Astrocyte (in vitro differentiated cells and primary cell): ENCODE data around the gene TINAG. TPM values are rescaled to one million over a fixed set of nuclear protein-coding genes. Genes with fewer than 3 reads are reported as not detected.

Experiments
- DNase-seq: peaks from one replicate; pipeline ENCODE4 v3.0.0-alpha.2; 2010; ENCODE audit warnings: low read depth
- FAIRE-seq: peaks from 2 replicates; lab custom pipeline; 2011; peaks lifted over from hg19 to GRCh38; lab: Jason Lieb, UNC
- H2AFZ ChIP-seq: 2 replicates; pipeline ENCODE4 v1.6.0; 2012; ENCODE audit warnings: low read depth, low read length, inconsistent platforms
- H3K27ac ChIP-seq: 2 replicates; pipeline ENCODE4 v1.5.1; 2011; ENCODE audit warnings: low read depth, low read length, inconsistent platforms
- H3K27me3 ChIP-seq: 2 replicates; pipeline ENCODE4 v1.6.0; 2011; ENCODE audit warnings: low read length, inconsistent platforms; ENCODE audit not compliant: insufficient read depth
- H3K36me3 ChIP-seq: 2 replicates; pipeline ENCODE4 v1.5.1; 2011; ENCODE audit warnings: low read length, inconsistent platforms; ENCODE audit not compliant: insufficient read depth
- H3K4me1 ChIP-seq: 2 replicates; pipeline ENCODE4 v1.5.1; 2011; ENCODE audit warnings: low read length, inconsistent platforms; ENCODE audit not compliant: insufficient read depth
- H3K4me2 ChIP-seq: 2 replicates; pipeline ENCODE4 v1.6.0; 2012; ENCODE audit warnings: low read length, inconsistent platforms
- H3K4me3 ChIP-seq: 2 replicates; pipeline ENCODE4 v1.5.1; 2011; ENCODE audit warnings: low read depth, mild to moderate bottlenecking, low read length, inconsistent platforms; ENCODE audit not compliant: insufficient read depth
- H3K79me2 ChIP-seq: 2 replicates; pipeline ENCODE4 v1.6.0; 2012; ENCODE audit warnings: mild to moderate bottlenecking, low read length, inconsistent platforms; ENCODE audit not compliant: insufficient read depth
- H3K9ac ChIP-seq: 2 replicates; pipeline ENCODE4 v1.6.0; 2012; ENCODE audit warnings: mild to moderate bottlenecking, low read length, inconsistent platforms
- H3K9me3 ChIP-seq: 2 replicates; pipeline ENCODE4 v1.5.1; 2012; ENCODE audit warnings: low read depth, mild to moderate bottlenecking, low read length, inconsistent platforms; ENCODE audit not compliant: insufficient read depth
- H4K20me1 ChIP-seq: 2 replicates; pipeline ENCODE4 v1.6.0; 2012; ENCODE audit warnings: low read length, inconsistent platforms; ENCODE audit not compliant: insufficient read depth
- H3K27ac Mint-ChIP-seq: one replicate; pipeline ENCODE4 v1.8.0; 2021; ENCODE audit warnings: mild to moderate bottlenecking, mixed read lengths; ENCODE audit not compliant: unreplicated experiment
- H3K27me3 Mint-ChIP-seq: one replicate; pipeline ENCODE4 v1.8.0; 2021; ENCODE audit warnings: low read depth, mixed read lengths; ENCODE audit not compliant: unreplicated experiment
- H3K36me3 Mint-ChIP-seq: one replicate; pipeline ENCODE4 v1.8.0; 2021; ENCODE audit warnings: low read depth, mixed read lengths; ENCODE audit not compliant: unreplicated experiment
- H3K4me1 Mint-ChIP-seq: one replicate; pipeline ENCODE4 v1.8.0; 2021; ENCODE audit warnings: low read depth, mixed read lengths; ENCODE audit not compliant: unreplicated experiment
- H3K4me3 Mint-ChIP-seq: one replicate; pipeline ENCODE4 v1.8.0; 2021; ENCODE audit warnings: mild to moderate bottlenecking, moderate library complexity, mixed read lengths; ENCODE audit not compliant: unreplicated experiment
- H3K9me3 Mint-ChIP-seq: one replicate; pipeline ENCODE4 v1.8.0; 2021; ENCODE audit warnings: mild to moderate bottlenecking, mixed read lengths; ENCODE audit not compliant: unreplicated experiment
- EZH2 ChIP-seq: IDR thresholded peaks from 2 replicates; pipeline ENCODE4 v1.6.1; 2012; ENCODE audit warnings: mild to moderate bottlenecking, low read length, inconsistent platforms; ENCODE audit not compliant: insufficient read depth
- total RNA-seq: library from RNA; stranded (reverse); gene quantifications from 2 replicates; pipeline ENCODE4 v1.2.1, GENCODE V29; 2021
- TF ChIP-seq, protein P1 (sequence below): IDR thresholded peaks from 2 replicates; pipeline ENCODE4 v1.5.1; 2011; ENCODE audit warnings: low read depth, mild to moderate bottlenecking, inconsistent platforms, low read length, moderate library complexity; ENCODE audit not compliant: insufficient read depth

Gene TINAG
- total RNA-seq, 1 donor from 2014 or later = not detected

DNA sequence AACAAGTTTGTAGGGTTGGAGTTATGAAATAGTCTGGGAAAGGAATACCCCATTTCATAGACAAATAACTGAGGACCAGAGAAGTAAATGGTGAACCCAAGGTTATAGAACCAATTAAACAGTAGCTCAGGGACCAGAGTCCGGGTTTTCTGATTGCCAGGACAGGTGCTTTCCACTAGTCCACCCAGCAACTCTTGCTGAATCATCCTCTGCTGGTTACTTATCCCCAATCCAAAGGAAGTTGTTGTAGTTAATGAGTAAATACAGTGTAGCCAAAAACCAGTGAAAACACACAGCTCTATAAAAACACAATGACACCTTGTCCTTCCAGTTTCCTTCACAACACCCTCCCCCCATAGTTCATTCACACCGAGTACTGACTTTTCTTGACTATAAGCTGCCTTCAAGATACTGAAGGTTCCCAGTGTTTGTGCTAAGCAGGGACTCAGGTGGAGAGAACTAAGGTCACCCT lies 766 bp upstream of the TINAG start:
- H3K9me3 ChIP-seq = no peaks in the 10 kb centered on the region
- no peak for TF ChIP-seq EZH2
- TF ChIP-seq, protein P1, sequence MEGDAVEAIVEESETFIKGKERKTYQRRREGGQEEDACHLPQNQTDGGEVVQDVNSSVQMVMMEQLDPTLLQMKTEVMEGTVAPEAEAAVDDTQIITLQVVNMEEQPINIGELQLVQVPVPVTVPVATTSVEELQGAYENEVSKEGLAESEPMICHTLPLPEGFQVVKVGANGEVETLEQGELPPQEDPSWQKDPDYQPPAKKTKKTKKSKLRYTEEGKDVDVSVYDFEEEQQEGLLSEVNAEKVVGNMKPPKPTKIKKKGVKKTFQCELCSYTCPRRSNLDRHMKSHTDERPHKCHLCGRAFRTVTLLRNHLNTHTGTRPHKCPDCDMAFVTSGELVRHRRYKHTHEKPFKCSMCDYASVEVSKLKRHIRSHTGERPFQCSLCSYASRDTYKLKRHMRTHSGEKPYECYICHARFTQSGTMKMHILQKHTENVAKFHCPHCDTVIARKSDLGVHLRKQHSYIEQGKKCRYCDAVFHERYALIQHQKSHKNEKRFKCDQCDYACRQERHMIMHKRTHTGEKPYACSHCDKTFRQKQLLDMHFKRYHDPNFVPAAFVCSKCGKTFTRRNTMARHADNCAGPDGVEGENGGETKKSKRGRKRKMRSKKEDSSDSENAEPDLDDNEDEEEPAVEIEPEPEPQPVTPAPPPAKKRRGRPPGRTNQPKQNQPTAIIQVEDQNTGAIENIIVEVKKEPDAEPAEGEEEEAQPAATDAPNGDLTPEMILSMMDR = no peak
- H4K20me1 ChIP-seq = no peaks in the 10 kb centered on the region
- no peak overlapping the region for H3K4me2 ChIP-seq
- Mint-ChIP-seq H3K27ac (no peak overlapping the region), H3K4me1 (no peaks in the 10 kb centered on the region), H3K9me3 (no peaks in the 10 kb centered on the region), H3K36me3 (no peaks in the 10 kb centered on the region), H3K27me3 (no peaks in the 10 kb centered on the region), H3K4me3 (no peak overlapping the region)
- H3K79me2 ChIP-seq = no peaks in the 10 kb centered on the region
- no peak overlapping the region for H2AFZ ChIP-seq
- H3K27ac ChIP-seq = no peak overlapping the region
- H3K9ac ChIP-seq = no peak overlapping the region
- H3K4me3 ChIP-seq = no peak overlapping the region
- DNase-seq (no peak), FAIRE-seq (no peak)
- H3K4me1 ChIP-seq = no peaks in the 10 kb centered on the region
- H3K27me3 ChIP-seq = no peaks in the 10 kb centered on the region
- no peaks in the 10 kb centered on the region for H3K36me3 ChIP-seq

DNA sequence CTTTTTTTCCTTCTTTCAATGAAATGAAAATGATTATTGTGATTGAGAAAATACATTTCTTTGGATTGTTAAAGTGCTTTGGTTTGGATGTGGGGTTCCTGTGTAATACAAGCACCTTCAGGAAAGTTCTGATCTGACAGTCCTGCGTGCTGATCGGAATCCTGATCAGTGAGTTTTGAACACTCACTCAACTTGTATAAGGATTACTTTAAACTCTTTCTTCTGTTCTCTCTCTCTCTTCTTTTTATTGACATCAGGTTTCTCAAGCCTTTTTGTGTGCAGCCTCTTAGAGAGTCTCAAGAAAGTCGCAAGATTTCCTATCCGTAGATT lies 710 bp downstream of the TINAG start:
- no peak overlapping the region for H3K4me2 ChIP-seq
- DNase-seq = no peak
- no peaks in the 10 kb centered on the region for H3K4me1 Mint-ChIP-seq
- no peaks in the 10 kb centered on the region for H3K36me3 Mint-ChIP-seq
- H3K9ac ChIP-seq = no peak overlapping the region
- no peak overlapping the region for H3K27ac ChIP-seq
- no peaks in the 10 kb centered on the region for H3K36me3 ChIP-seq
- no peaks in the 10 kb centered on the region for H3K27me3 ChIP-seq
- no peaks in the 10 kb centered on the region for H3K9me3 ChIP-seq
- no peaks in the 10 kb centered on the region for H4K20me1 ChIP-seq
- no peak overlapping the region for H3K4me3 Mint-ChIP-seq
- no peaks in the 10 kb centered on the region for H3K79me2 ChIP-seq
- H3K9me3 Mint-ChIP-seq = no peaks in the 10 kb centered on the region
- H3K27ac Mint-ChIP-seq = no peak overlapping the region
- H3K4me3 ChIP-seq = no peak overlapping the region
- no peaks in the 10 kb centered on the region for H3K4me1 ChIP-seq
- no peak for TF ChIP-seq EZH2
- H2AFZ ChIP-seq = no peak overlapping the region
- no peaks in the 10 kb centered on the region for H3K27me3 Mint-ChIP-seq
- FAIRE-seq = no peak

DNA sequence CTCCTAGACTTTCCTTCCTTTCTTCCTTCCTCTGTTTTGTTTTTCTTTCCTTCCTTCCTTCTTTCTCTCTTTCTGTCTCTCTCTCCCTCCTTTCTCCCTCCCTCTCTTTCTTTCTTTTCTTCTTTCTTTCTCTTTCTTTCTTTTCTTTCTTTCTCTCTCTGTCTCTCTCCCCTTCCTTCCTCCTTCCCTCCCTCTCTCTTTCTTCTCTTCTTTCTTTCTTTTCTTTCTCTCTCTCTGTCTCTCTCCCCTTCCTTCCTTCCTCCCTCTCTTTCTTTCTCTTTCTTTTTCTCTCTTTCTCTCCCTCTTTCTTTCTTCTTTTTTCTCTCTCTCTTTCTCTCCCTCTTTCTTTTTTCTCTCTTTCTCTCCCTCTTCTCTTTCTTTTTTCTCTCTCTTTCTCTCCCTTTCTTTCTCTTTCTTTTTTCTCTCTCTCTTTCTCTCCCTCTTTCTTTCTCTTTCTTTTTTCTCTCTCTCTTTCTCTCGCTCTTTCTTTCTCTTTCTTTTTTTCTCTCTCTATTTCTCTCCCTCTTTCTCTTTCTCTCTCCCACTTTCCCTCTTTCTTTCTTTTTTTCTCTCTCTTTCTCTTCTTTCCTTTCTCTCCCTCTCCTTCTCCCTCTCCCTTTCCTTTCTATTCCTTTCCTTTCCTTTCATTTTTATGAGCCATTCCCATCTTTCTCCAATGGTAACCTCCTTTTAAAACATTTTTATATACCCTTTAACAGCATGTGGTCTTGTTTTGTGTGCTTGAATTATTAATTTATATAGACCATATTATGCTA lies 2.3 kb downstream of the TINAG start:
- H3K4me3 ChIP-seq = no peak overlapping the region
- no peaks in the 10 kb centered on the region for H3K36me3 Mint-ChIP-seq
- no peaks in the 10 kb centered on the region for H3K4me1 ChIP-seq
- no peaks in the 10 kb centered on the region for H3K79me2 ChIP-seq
- no peak overlapping the region for H3K27ac Mint-ChIP-seq
- no peak overlapping the region for H3K27ac ChIP-seq
- no peak overlapping the region for H3K9ac ChIP-seq
- no peaks in the 10 kb centered on the region for H4K20me1 ChIP-seq
- no peaks in the 10 kb centered on the region for H3K27me3 Mint-ChIP-seq
- H3K4me3 Mint-ChIP-seq = no peak overlapping the region
- H3K4me1 Mint-ChIP-seq = no peaks in the 10 kb centered on the region
- no peak overlapping the region for H2AFZ ChIP-seq
- TF ChIP-seq EZH2 = no peak
- TF ChIP-seq, protein P1 = no peak
- no peak overlapping the region for H3K4me2 ChIP-seq
- no peaks in the 10 kb centered on the region for H3K9me3 ChIP-seq
- DNase-seq (no peak), FAIRE-seq (no peak)
- no peaks in the 10 kb centered on the region for H3K36me3 ChIP-seq
- H3K9me3 Mint-ChIP-seq = no peaks in the 10 kb centered on the region
- H3K27me3 ChIP-seq = no peaks in the 10 kb centered on the region
